Astrocyte of the cerebellum (primary cell): ENCODE data around the gene L3MBTL4.
"Not testable (repeated sequence)": the region's sequence is repeated elsewhere in the genome, so short reads cannot be mapped to it uniquely, and the experiment has no call there.

ENCODE experiments used
- DNase-seq: peaks from one replicate; pipeline ENCODE4 v3.0.0-alpha.2; 2011; ENCODE audit warnings: low read depth
- H3K4me3 ChIP-seq: 2 replicates; pipeline ENCODE4 v1.5.1; 2011; ENCODE audit warnings: mild to moderate bottlenecking, low read depth, low read length, moderate library complexity
- in situ Hi-C: cut with HindIII; loops from 2 replicates; pipeline ENCODE4 v1.10.0; 2017; ENCODE audit warnings: low sequenced_read_pairs
- TF ChIP-seq, protein P1 (sequence below): IDR thresholded peaks from 2 replicates; pipeline ENCODE4 v1.5.1; 2012; ENCODE audit warnings: low read length, low read depth, moderate library complexity, mild to moderate bottlenecking; ENCODE audit errors: missing control alignments

L3MBTL4 gene

DNA sequence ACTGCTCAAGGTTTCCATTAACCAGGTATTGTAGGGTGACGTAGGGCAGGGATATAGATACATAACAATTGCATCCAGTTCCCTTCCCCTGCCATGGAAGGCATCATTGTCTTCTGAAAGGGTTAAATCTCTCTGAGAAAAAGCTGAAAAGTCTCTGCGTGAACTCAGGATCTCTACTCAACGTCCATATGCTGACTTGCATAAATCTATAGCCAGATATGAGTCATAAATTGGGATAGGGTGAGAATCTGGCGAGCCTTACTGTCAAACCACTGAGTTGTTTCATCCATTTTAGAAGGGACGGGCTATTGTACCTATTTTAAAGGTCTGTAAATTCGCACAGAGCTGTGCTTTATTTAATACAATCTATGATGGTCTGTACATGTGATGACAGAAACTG lies 258.3 kb downstream of the L3MBTL4 start:
- H3K4me3 ChIP-seq = no peak overlapping the region
- in situ Hi-C loops = loop anchor here (5.0 kb wide), 1 partner anchor 79 kb away; no protein-coding TSS in a partner anchor
- no peak for DNase-seq
- TF ChIP-seq, protein P1, sequence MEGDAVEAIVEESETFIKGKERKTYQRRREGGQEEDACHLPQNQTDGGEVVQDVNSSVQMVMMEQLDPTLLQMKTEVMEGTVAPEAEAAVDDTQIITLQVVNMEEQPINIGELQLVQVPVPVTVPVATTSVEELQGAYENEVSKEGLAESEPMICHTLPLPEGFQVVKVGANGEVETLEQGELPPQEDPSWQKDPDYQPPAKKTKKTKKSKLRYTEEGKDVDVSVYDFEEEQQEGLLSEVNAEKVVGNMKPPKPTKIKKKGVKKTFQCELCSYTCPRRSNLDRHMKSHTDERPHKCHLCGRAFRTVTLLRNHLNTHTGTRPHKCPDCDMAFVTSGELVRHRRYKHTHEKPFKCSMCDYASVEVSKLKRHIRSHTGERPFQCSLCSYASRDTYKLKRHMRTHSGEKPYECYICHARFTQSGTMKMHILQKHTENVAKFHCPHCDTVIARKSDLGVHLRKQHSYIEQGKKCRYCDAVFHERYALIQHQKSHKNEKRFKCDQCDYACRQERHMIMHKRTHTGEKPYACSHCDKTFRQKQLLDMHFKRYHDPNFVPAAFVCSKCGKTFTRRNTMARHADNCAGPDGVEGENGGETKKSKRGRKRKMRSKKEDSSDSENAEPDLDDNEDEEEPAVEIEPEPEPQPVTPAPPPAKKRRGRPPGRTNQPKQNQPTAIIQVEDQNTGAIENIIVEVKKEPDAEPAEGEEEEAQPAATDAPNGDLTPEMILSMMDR = no peak

DNA sequence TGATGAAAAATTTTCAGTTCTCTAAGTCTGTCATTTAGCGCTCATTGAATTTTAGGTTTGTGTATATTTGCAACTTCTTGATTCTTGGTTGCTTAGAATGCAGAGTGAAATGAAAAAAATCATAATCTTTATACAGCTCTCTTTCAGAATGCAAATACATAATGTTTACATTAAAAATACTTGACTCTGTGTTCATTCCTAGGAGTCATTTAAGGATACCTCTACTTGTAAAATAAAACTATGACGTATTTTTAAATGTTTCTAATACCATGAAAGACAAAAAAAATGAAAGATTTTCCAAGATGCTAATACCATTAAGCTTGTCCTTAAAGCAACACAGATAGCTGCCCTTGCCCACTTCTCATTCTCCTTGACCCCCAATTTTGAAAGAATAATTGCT lies 259.0 kb downstream of the L3MBTL4 start:
- TF ChIP-seq, protein P1 = no peak
- no peak overlapping the region for H3K4me3 ChIP-seq
- in situ Hi-C loops = loop anchor here (5.0 kb wide), 1 partner anchor 78 kb away; no protein-coding TSS in a partner anchor
- no peak for DNase-seq

DNA sequence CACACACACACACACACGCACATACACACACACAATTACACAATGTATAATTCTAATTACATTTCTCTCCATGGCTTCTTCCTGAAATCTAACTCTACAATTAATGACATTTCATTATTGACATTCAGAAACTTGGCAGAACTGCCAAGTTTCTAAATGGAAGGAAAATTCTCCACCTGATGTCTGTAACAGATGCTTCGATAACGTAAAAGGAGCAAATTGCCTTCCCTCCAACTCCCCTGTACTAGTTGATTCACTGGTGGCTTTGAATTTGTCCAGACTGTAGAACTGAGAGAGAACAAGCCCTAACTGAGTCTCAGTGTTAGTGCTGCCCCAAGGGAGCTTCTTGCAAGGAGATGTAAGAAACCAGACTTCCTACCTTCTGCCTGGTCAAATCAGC lies 264.3 kb downstream of the L3MBTL4 start:
- no peak for DNase-seq
- H3K4me3 ChIP-seq = no peak overlapping the region
- in situ Hi-C loops = no loop called here
- TF ChIP-seq, protein P1 = no peak

DNA sequence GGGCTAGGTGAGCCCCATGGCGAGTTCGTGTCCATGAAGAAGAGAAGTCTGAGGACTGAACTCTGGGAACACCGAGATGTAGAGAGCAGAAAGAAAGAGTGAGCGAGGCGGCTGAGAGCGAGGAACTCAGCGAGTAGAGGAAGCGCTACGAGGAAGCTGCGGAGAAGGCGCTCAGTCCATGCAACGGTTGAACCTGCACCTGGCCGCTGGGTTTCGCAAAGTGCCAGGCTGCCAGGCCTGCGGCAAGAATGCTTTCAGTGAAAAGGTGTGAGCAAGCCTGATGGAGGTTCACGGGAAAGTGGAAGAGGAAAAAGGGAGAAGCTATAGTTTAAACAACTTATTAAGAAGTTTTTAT lies 268.4 kb downstream of the L3MBTL4 start:
- TF ChIP-seq, protein P1 = no peak
- DNase-seq = no peak
- in situ Hi-C loops = no loop called here
- no peak overlapping the region for H3K4me3 ChIP-seq

DNA sequence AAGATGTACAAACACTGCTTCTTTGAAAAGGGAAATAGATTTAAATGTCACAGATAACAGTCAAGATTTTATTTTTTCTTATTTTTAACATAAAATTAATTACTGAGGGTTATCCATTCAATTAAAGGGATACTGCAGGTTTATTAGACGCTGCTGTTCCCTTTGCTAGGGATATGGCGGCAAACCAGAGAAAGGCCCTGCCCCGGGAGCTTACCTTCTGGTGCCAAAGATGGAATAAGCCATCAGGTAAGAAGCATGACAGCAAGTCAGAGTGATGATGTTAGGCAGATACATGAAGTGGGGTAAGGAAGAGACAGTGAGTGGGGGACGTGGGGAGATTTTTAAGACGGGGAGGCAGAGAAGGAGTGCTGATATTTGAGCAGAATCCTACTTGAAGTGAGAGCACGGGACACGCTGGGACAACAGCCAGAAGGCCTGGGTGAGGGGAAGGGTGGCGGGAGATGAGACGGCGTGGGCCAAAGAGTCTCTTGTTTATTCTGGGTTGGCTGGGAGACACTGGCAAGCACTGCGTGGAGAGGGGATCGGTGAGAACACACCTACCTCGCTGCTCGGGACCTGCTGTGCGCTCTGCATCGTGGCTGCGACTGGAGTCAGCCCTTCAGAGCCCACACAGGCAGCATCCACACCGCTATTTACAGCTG lies 268.9 kb downstream of the L3MBTL4 start:
- DNase-seq = no peak
- no peak overlapping the region for H3K4me3 ChIP-seq
- in situ Hi-C loops = no loop called here
- TF ChIP-seq, protein P1 = no peak

DNA sequence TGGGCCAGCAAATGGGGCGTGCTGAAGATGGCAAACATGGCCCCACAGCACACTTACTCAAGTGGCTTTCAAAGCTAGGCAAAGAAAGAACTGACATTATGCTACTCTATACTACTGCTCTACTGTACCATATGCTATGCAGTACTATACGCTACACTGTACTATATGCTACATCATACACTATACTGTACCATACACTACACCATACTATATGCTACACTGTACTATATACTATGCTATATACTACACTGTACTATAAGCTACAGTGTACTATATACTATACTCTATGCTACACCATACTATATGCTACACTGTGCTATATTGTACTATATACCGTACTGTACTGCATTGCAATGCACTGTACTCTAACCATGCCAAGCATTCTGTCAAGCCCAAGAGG lies 275.7 kb downstream of the L3MBTL4 start:
- no peak overlapping the region for H3K4me3 ChIP-seq
- TF ChIP-seq, protein P1 = no peak
- DNase-seq = no peak
- in situ Hi-C loops = no loop called here

DNA sequence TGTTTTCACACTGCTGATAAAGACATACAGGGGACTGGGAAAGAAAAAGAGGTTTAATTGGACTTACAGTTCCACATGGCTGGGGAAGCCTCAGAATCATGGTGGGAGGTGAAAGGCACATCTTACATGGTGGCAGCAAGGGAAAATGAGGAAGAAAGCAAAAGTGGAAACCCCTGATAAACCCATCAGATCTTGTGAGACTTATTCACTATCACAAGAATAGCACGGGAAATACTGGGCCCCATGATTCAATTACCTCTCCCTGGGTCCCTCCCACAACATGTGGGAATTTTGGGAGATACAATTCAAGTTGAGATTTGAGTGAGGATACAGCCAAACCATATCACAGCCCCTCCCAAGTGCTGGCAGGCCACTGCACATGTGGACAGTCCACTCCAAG lies 278.8 kb downstream of the L3MBTL4 start:
- DNase-seq, in situ Hi-C loops, H3K4me3 ChIP-seq: not testable (repeated sequence)

DNA sequence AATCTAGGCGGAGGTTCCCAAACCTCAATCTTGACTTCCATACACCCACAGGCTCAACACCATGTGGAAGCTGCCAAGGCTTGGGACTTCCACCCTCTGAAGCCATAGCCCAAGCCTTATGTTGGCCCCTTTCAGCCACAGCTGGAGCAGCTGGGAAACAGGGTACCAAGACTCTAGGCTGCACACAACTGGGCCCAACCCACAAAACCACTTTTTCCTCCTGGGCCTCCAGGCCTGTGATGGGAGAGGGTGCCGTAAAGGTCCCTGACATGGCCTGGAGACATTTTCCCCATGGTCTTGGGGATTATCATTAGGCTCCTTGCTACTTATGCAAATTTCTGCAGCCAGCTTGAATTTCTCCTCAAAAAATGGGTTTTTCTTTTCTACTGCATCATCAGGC lies 279.7 kb downstream of the L3MBTL4 start:
- in situ Hi-C loops, DNase-seq, H3K4me3 ChIP-seq: not testable (repeated sequence)
